ENCODE data around the gene TFAP2D.

Gene TFAP2D

GRCh38 chr6:50816115-50816675 lies 102.9 kb downstream of the TFAP2D start:
- Histone ChIP-seq H2BK5ac (ENCODE audit: low read length) (no peak overlapping the region), H3K4ac (ENCODE audit: low read depth, low read length) (no peak overlapping the region), H3K79me1 (ENCODE audit: low read length) (no peaks in the 10 kb centered on the region), H3K27me3 (ENCODE audit: insufficient read depth, low read length, poor library complexity) (peaks cover 35% of the 10 kb centered on the region), H3K4me1 (ENCODE audit: control insufficient read depth, low read depth, low read length) (no peaks in the 10 kb centered on the region), H4K8ac (ENCODE audit: low read depth, low read length) (no peak overlapping the region), H3K4me3 (ENCODE audit: low read length) (no peak overlapping the region), H3K56ac (ENCODE audit: low read length) (no peak overlapping the region), H3K36me3 (ENCODE audit: control insufficient read depth, insufficient read depth, low read length) (no peaks in the 10 kb centered on the region), H3K9ac (ENCODE audit: low read length) (no peak overlapping the region), H3K23ac (ENCODE audit: low read length) (no peak overlapping the region), H3K79me2 (ENCODE audit: control insufficient read depth, insufficient read depth, low read length) (no peaks in the 10 kb centered on the region), H4K5ac (ENCODE audit: low read length) (no peak overlapping the region), H2BK15ac (replicated peaks; ENCODE audit: low read depth) (no peak overlapping the region), H2AK5ac (ENCODE audit: low read length) (no peak overlapping the region), H3K4me2 (ENCODE audit: low read length) (peak overlapping the region; percentile 19), H3K27ac (ENCODE audit: low read depth, low read length) (no peak overlapping the region), H3K18ac (ENCODE audit: low read length) (no peak overlapping the region), H2BK120ac (ENCODE audit: low read depth, low read length) (no peak overlapping the region)
- WGBS (ENCODE audit: extremely low coverage, insufficient coverage, low lambda C conversion rate), result no CpG with 5 or more reads among the region's 14 CpGs
- DNase-seq, result peak; percentile 77

- Histone ChIP-seq H3K4me1 (ENCODE audit: control insufficient read depth, low read depth, low read length) (no peaks in the 10 kb centered on the region), H3K9ac (ENCODE audit: low read length) (no peak overlapping the region), H3K4ac (ENCODE audit: low read depth, low read length) (no peak overlapping the region), H3K23ac (ENCODE audit: low read length) (no peak overlapping the region), H2BK5ac (ENCODE audit: low read length) (no peak overlapping the region), H3K79me2 (ENCODE audit: control insufficient read depth, insufficient read depth, low read length) (no peaks in the 10 kb centered on the region), H3K18ac (ENCODE audit: low read length) (no peak overlapping the region), H3K4me3 (ENCODE audit: low read length) (no peak overlapping the region), H4K5ac (ENCODE audit: low read length) (no peak overlapping the region), H3K27ac (ENCODE audit: low read depth, low read length) (no peak overlapping the region), H3K27me3 (ENCODE audit: insufficient read depth, low read length, poor library complexity) (peaks cover 44% of the 10 kb centered on the region), H2BK15ac (replicated peaks; ENCODE audit: low read depth) (no peak overlapping the region), H3K79me1 (ENCODE audit: low read length) (no peaks in the 10 kb centered on the region), H2BK120ac (ENCODE audit: low read depth, low read length) (no peak overlapping the region), H3K36me3 (ENCODE audit: control insufficient read depth, insufficient read depth, low read length) (no peaks in the 10 kb centered on the region), H3K4me2 (ENCODE audit: low read length) (no peak overlapping the region), H4K8ac (ENCODE audit: low read depth, low read length) (no peak overlapping the region), H3K56ac (ENCODE audit: low read length) (no peak overlapping the region), H2AK5ac (ENCODE audit: low read length) (no peak overlapping the region)
- WGBS (ENCODE audit: extremely low coverage, insufficient coverage, low lambda C conversion rate), result 100% methylated on average over 1 of the region's 15 CpGs
- no peak for DNase-seq
Observed at GRCh38 chr6:50816947-50817645, 103.8 kb downstream of the TFAP2D start.

GRCh38 chr6:50817646-50817950 lies 104.3 kb downstream of the TFAP2D start:
- no peak overlapping the region for H4K8ac ChIP-seq (ENCODE audit: low read depth, low read length)
- H3K4me1 ChIP-seq (ENCODE audit: control insufficient read depth, low read depth, low read length), result no peaks in the 10 kb centered on the region
- H3K27me3 ChIP-seq (ENCODE audit: insufficient read depth, low read length, poor library complexity), result peaks cover 49% of the 10 kb centered on the region
- H3K18ac ChIP-seq (ENCODE audit: low read length), result no peak overlapping the region
- H3K36me3 ChIP-seq (ENCODE audit: control insufficient read depth, insufficient read depth, low read length), result no peaks in the 10 kb centered on the region
- H3K79me1 ChIP-seq (ENCODE audit: low read length), result no peaks in the 10 kb centered on the region
- no peak overlapping the region for H4K5ac ChIP-seq (ENCODE audit: low read length)
- H3K4me2 ChIP-seq (ENCODE audit: low read length), result no peak overlapping the region
- H3K4ac ChIP-seq (ENCODE audit: low read depth, low read length), result no peak overlapping the region
- H3K27ac ChIP-seq (ENCODE audit: low read depth, low read length), result no peak overlapping the region
- no peak overlapping the region for H3K56ac ChIP-seq (ENCODE audit: low read length)
- H3K4me3 ChIP-seq (ENCODE audit: low read length), result no peak overlapping the region
- no CpG with 5 or more reads among the region's 2 CpGs for WGBS (ENCODE audit: extremely low coverage, insufficient coverage, low lambda C conversion rate)
- H2AK5ac ChIP-seq (ENCODE audit: low read length), result no peak overlapping the region
- no peak for DNase-seq
- no peak overlapping the region for H3K23ac ChIP-seq (ENCODE audit: low read length)
- no peak overlapping the region for H3K9ac ChIP-seq (ENCODE audit: low read length)
- H3K79me2 ChIP-seq (ENCODE audit: control insufficient read depth, insufficient read depth, low read length), result no peaks in the 10 kb centered on the region
- H2BK15ac ChIP-seq (replicated peaks; ENCODE audit: low read depth), result no peak overlapping the region
- H2BK120ac ChIP-seq (ENCODE audit: low read depth, low read length), result no peak overlapping the region
- no peak overlapping the region for H2BK5ac ChIP-seq (ENCODE audit: low read length)

- Histone ChIP-seq H3K23ac (ENCODE audit: low read length) (no peak overlapping the region), H2BK5ac (ENCODE audit: low read length) (no peak overlapping the region), H3K4me2 (ENCODE audit: low read length) (no peak overlapping the region), H3K79me1 (ENCODE audit: low read length) (no peaks in the 10 kb centered on the region), H3K27ac (ENCODE audit: low read depth, low read length) (no peak overlapping the region), H3K36me3 (ENCODE audit: control insufficient read depth, insufficient read depth, low read length) (no peaks in the 10 kb centered on the region), H3K56ac (ENCODE audit: low read length) (no peak overlapping the region), H3K27me3 (ENCODE audit: insufficient read depth, low read length, poor library complexity) (peaks cover 53% of the 10 kb centered on the region), H3K18ac (ENCODE audit: low read length) (no peak overlapping the region), H2BK120ac (ENCODE audit: low read depth, low read length) (no peak overlapping the region), H3K4me1 (ENCODE audit: control insufficient read depth, low read depth, low read length) (no peaks in the 10 kb centered on the region), H4K5ac (ENCODE audit: low read length) (no peak overlapping the region), H3K9ac (ENCODE audit: low read length) (no peak overlapping the region), H4K8ac (ENCODE audit: low read depth, low read length) (no peak overlapping the region), H2BK15ac (replicated peaks; ENCODE audit: low read depth) (no peak overlapping the region), H3K4ac (ENCODE audit: low read depth, low read length) (no peak overlapping the region), H2AK5ac (ENCODE audit: low read length) (no peak overlapping the region), H3K4me3 (ENCODE audit: low read length) (no peak overlapping the region), H3K79me2 (ENCODE audit: control insufficient read depth, insufficient read depth, low read length) (no peaks in the 10 kb centered on the region)
- no CpG with 5 or more reads among the region's 6 CpGs for WGBS (ENCODE audit: extremely low coverage, insufficient coverage, low lambda C conversion rate)
- no peak for DNase-seq
Observed at GRCh38 chr6:50818020-50818419, 104.7 kb downstream of the TFAP2D start.

GRCh38 chr6:50818673-50819072 lies 105.3 kb downstream of the TFAP2D start, which contains the start of gene TFAP2B:
TSS of gene TFAP2B (plus strand) at chr6:50818871. CDS start at chr6:50818892, 21 bp downstream.
- Histone ChIP-seq H3K4me2 (ENCODE audit: low read length) (peak within 1 kb of the TSS; percentile 50), H3K56ac (ENCODE audit: low read length) (no peak within 1 kb of the TSS), H2BK15ac (replicated peaks; ENCODE audit: low read depth) (no peak within 1 kb of the TSS), H3K27ac (ENCODE audit: low read depth, low read length) (no peak within 1 kb of the TSS), H3K4ac (ENCODE audit: low read depth, low read length) (no peak within 1 kb of the TSS), H3K36me3 (ENCODE audit: control insufficient read depth, insufficient read depth, low read length) (no peaks in the 10 kb centered on the region), H3K79me2 (ENCODE audit: control insufficient read depth, insufficient read depth, low read length) (no peaks in the 10 kb centered on the region), H2AK5ac (ENCODE audit: low read length) (no peak within 1 kb of the TSS), H3K9ac (ENCODE audit: low read length) (no peak within 1 kb of the TSS), H2BK120ac (ENCODE audit: low read depth, low read length) (no peak within 1 kb of the TSS), H3K4me1 (ENCODE audit: control insufficient read depth, low read depth, low read length) (no peaks in the 10 kb centered on the region), H3K79me1 (ENCODE audit: low read length) (no peaks in the 10 kb centered on the region), H3K4me3 (ENCODE audit: low read length) (no peak within 1 kb of the TSS), H3K18ac (ENCODE audit: low read length) (no peak within 1 kb of the TSS), H4K8ac (ENCODE audit: low read depth, low read length) (no peak within 1 kb of the TSS), H4K5ac (ENCODE audit: low read length) (no peak within 1 kb of the TSS), H2BK5ac (ENCODE audit: low read length) (no peak within 1 kb of the TSS), H3K27me3 (ENCODE audit: insufficient read depth, low read length, poor library complexity) (peaks cover 59% of the 10 kb centered on the region), H3K23ac (ENCODE audit: low read length) (peak within 1 kb of the TSS; percentile 17)
- no CpG with 5 or more reads among the region's 7 CpGs for WGBS (ENCODE audit: extremely low coverage, insufficient coverage, low lambda C conversion rate)
- no peak for DNase-seq

- Histone ChIP-seq H3K23ac (ENCODE audit: low read length) (peak overlapping the region; percentile 17), H3K4me3 (ENCODE audit: low read length) (no peak overlapping the region)
- DNase-seq, result no peak
Observed at GRCh38 chr6:50819466-50819903, 106.2 kb downstream of the TFAP2D start.

More at GRCh38 chr6:50819466-50819903, 106.2 kb downstream of the TFAP2D start:
- no peak overlapping the region for H3K9ac ChIP-seq (ENCODE audit: low read length)
- peak overlapping the region; percentile 50 for H3K4me2 ChIP-seq (ENCODE audit: low read length)
- no peak overlapping the region for H2BK120ac ChIP-seq (ENCODE audit: low read depth, low read length)
- H3K27ac ChIP-seq (ENCODE audit: low read depth, low read length), result no peak overlapping the region
- H3K36me3 ChIP-seq (ENCODE audit: control insufficient read depth, insufficient read depth, low read length), result no peaks in the 10 kb centered on the region
- H2AK5ac ChIP-seq (ENCODE audit: low read length), result no peak overlapping the region
- H3K79me2 ChIP-seq (ENCODE audit: control insufficient read depth, insufficient read depth, low read length), result no peaks in the 10 kb centered on the region
- H3K18ac ChIP-seq (ENCODE audit: low read length), result no peak overlapping the region
- no peak overlapping the region for H3K4ac ChIP-seq (ENCODE audit: low read depth, low read length)
- H3K4me1 ChIP-seq (ENCODE audit: control insufficient read depth, low read depth, low read length), result no peaks in the 10 kb centered on the region
- H3K79me1 ChIP-seq (ENCODE audit: low read length), result no peaks in the 10 kb centered on the region
- H2BK5ac ChIP-seq (ENCODE audit: low read length), result no peak overlapping the region
- no CpG with 5 or more reads among the region's 45 CpGs for WGBS (ENCODE audit: extremely low coverage, insufficient coverage, low lambda C conversion rate)
- peaks cover 67% of the 10 kb centered on the region for H3K27me3 ChIP-seq (ENCODE audit: insufficient read depth, low read length, poor library complexity)
- H4K5ac ChIP-seq (ENCODE audit: low read length), result no peak overlapping the region
- H4K8ac ChIP-seq (ENCODE audit: low read depth, low read length), result no peak overlapping the region
- H3K56ac ChIP-seq (ENCODE audit: low read length), result no peak overlapping the region
- no peak overlapping the region for H2BK15ac ChIP-seq (replicated peaks; ENCODE audit: low read depth)

Data from mesendoderm (in vitro differentiated cells).